Subcutaneous adipose tissue (tissue), 4 donors: ENCODE data around the gene MELTF. TPM values are rescaled to one million over a fixed set of nuclear protein-coding genes. Genes with fewer than 3 reads are reported as not detected.

Experiments used
- CTCF ChIP-seq: fragments of 450-650 bp; IDR thresholded peaks from one replicate; pipeline ENCODE4 v1.5.1; 2016; ENCODE audit warnings: low read depth, mild to moderate bottlenecking, control low read depth, antibody characterized with exemption, moderate library complexity
- total RNA-seq, 4 donors: library from RNA; depleted of rRNA; stranded (reverse); fragments of >200 nt; gene quantifications; one replicate each; pipeline ENCODE4 v1.1.0, GENCODE V29; 2016

Gene MELTF
- total RNA-seq, 4 donors from 2014 or later, result 3.8 to 10.7 (median 8.5) TPM

- TF ChIP-seq CTCF, result no peak
These were observed 12.6 kb downstream of the MELTF start for GRCh38 chr3:197017003-197017402.

- no peak for TF ChIP-seq CTCF
These were observed 13.6 kb downstream of the MELTF start for GRCh38 chr3:197015790-197016736.

- TF ChIP-seq CTCF, result no peak
These were observed 14.6 kb downstream of the MELTF start for GRCh38 chr3:197014942-197015575.

- no peak for TF ChIP-seq CTCF
These were observed 15.6 kb downstream of the MELTF start for GRCh38 chr3:197014024-197014423.

GRCh38 chr3:197012540-197012883 is 17.1 kb downstream of the MELTF start:
- no peak for TF ChIP-seq CTCF

GRCh38 chr3:197011780-197012539 is 17.7 kb downstream of the MELTF start:
- TF ChIP-seq CTCF, result no peak
